H1 (cell line): ENCODE results near the gene RBM34. TPM values are rescaled to one million over a fixed set of nuclear protein-coding genes. Genes with fewer than 3 reads are reported as not detected.

Source experiments
- CTCF ChIA-PET: fragments of 300-600 bp; sonication (Branson Sonifier 250); formaldehyde crosslinking; loops from one replicate; lab custom pipeline; 2021; ENCODE audit not compliant: partially characterized antibody; lab: Charles Lee
- POLR2A ChIA-PET: fragments of 300-600 bp; sonication (Branson Sonifier 250); formaldehyde crosslinking; loops from one replicate; lab custom pipeline; 2021; ENCODE audit warnings: inconsistent platforms; ENCODE audit not compliant: partially characterized antibody; lab: Charles Lee
- DNase-seq, 2 experiments: peaks; one replicate each; pipeline versions ENCODE4 v3.0.0 to v3.0.0-alpha.2; 2010 to 2022; ENCODE audit warnings: low spot score in 2 of 2, low read depth in 1 of 2, mixed read lengths in 1 of 2
- FAIRE-seq: peaks from 2 replicates; lab custom pipeline; 2011; peaks lifted over from hg19 to GRCh38; lab: Jason Lieb, UNC
- H2AFZ ChIP-seq: 2 replicates; pipeline ENCODE4 v1.8.1; 2012; ENCODE audit warnings: low read length, inconsistent platforms
- H2AK5ac ChIP-seq: 2 replicates; pipeline ENCODE4 v1.6.1; 2013; ENCODE audit warnings: low read depth, low read length
- H2BK120ac ChIP-seq: replicated peaks from 2 replicates; pipeline ENCODE3; 2013; ENCODE audit warnings: low read depth, low read length, inconsistent platforms
- H2BK12ac ChIP-seq: 2 replicates; pipeline ENCODE4 v1.6.1; 2013; ENCODE audit warnings: low read depth, low read length
- H2BK15ac ChIP-seq: 2 replicates; pipeline ENCODE4 v1.6.1; 2013; ENCODE audit warnings: low read length
- H2BK20ac ChIP-seq: 2 replicates; pipeline ENCODE4 v1.6.1; 2013; ENCODE audit warnings: low read length
- H2BK5ac ChIP-seq: 2 replicates; pipeline ENCODE4 v1.6.1; 2013; ENCODE audit warnings: low read depth, low read length
- H3K14ac ChIP-seq: 2 replicates; pipeline ENCODE4 v1.6.1; 2013; ENCODE audit warnings: inconsistent platforms; ENCODE audit not compliant: insufficient read length
- H3K18ac ChIP-seq: 2 replicates; pipeline ENCODE4 v1.6.1; 2013; ENCODE audit warnings: low read length; ENCODE audit errors: extremely low read depth
- H3K23ac ChIP-seq: 2 replicates; pipeline ENCODE4 v1.6.1; 2013; ENCODE audit warnings: inconsistent platforms; ENCODE audit not compliant: insufficient read length
- H3K23me2 ChIP-seq: 2 replicates; pipeline ENCODE4 v1.6.1; 2013; ENCODE audit warnings: low read depth, low read length
- H3K27ac ChIP-seq: 2 replicates; pipeline ENCODE4 v1.6.1; 2011; ENCODE audit warnings: low read depth, low read length, inconsistent platforms
- H3K27me3 ChIP-seq, 4 experiments: replicated peaks in 1 of 4; 1 replicate in 1 of 4; 2 replicates in 3 of 4; pipeline versions ENCODE4 v1.6.1 to v1.8.1; 2011 to 2013; ENCODE audit warnings: low read length in 3 of 4, mild to moderate bottlenecking in 3 of 4, inconsistent platforms in 2 of 4, mixed read lengths in 2 of 4, moderate library complexity in 1 of 4; ENCODE audit not compliant: control insufficient read depth in 3 of 4, insufficient read depth in 3 of 4; ENCODE audit errors: extremely low read depth in 1 of 4
- H3K36me3 ChIP-seq, 4 experiments: 2 replicates each; pipeline versions ENCODE4 v1.6.1 to v1.8.1; 2011 to 2013; ENCODE audit warnings: mild to moderate bottlenecking in 4 of 4, low read length in 3 of 4, moderate library complexity in 2 of 4, control low read depth in 1 of 4, inconsistent platforms in 1 of 4; ENCODE audit not compliant: insufficient read depth in 4 of 4, control insufficient read depth in 2 of 4
- H3K4ac ChIP-seq: replicated peaks from 2 replicates; pipeline ENCODE3; 2013; ENCODE audit warnings: low read length, low read depth, mixed read lengths, inconsistent platforms; ENCODE audit not compliant: insufficient read length
- H3K4me1 ChIP-seq, 4 experiments: replicated peaks in 1 of 4; 1 replicate in 1 of 4; 2 replicates in 3 of 4; pipeline versions ENCODE4 v1.6.1 to v1.8.1; 2011 to 2013; ENCODE audit warnings: low read length in 3 of 4, inconsistent platforms in 2 of 4, mixed read lengths in 1 of 4; ENCODE audit not compliant: insufficient read depth in 4 of 4, control insufficient read depth in 3 of 4
- H3K4me2 ChIP-seq, 2 experiments: 2 replicates each; pipeline versions ENCODE4 v1.6.1 to v1.8.1; 2011 to 2013; ENCODE audit warnings: low read depth in 2 of 2, low read length in 2 of 2, control low read depth in 1 of 2, inconsistent platforms in 1 of 2, mild to moderate bottlenecking in 1 of 2; ENCODE audit not compliant: insufficient read depth in 1 of 2
- H3K4me3 ChIP-seq, 4 experiments: fragments of 200-600, 300-600 bp in 1 of 4; sonication (generic), shearing (Covaris generic), sonication (Bioruptor Twin) in 1 of 4; 2 replicates each; pipeline versions ENCODE4 v1.5.1 to v1.8.1; 2011 to 2016; ENCODE audit warnings: low read length in 4 of 4, low read depth in 3 of 4, control low read depth in 2 of 4, inconsistent platforms in 2 of 4, mild to moderate bottlenecking in 2 of 4, mixed read lengths in 1 of 4, moderate library complexity in 1 of 4; ENCODE audit not compliant: insufficient read depth in 2 of 4; ENCODE audit errors: extremely low read depth in 1 of 4
- H3K56ac ChIP-seq: replicated peaks from 2 replicates; pipeline ENCODE3; 2013; ENCODE audit warnings: low read depth, mild to moderate bottlenecking, mixed read lengths, low read length, inconsistent platforms; ENCODE audit not compliant: insufficient read length
- H3K79me1 ChIP-seq: 2 replicates; pipeline ENCODE4 v1.6.1; 2013; ENCODE audit warnings: low read depth, low read length, control low read depth
- H3K79me2 ChIP-seq, 2 experiments: 2 replicates each; pipeline versions ENCODE4 v1.6.1 to v1.8.1; 2012 to 2013; ENCODE audit warnings: low read length in 2 of 2, mild to moderate bottlenecking in 2 of 2, inconsistent platforms in 1 of 2; ENCODE audit not compliant: insufficient read depth in 2 of 2, control insufficient read depth in 1 of 2
- H3K9ac ChIP-seq, 4 experiments: replicated peaks in 1 of 4; 1 replicate in 1 of 4; 2 replicates in 3 of 4; pipeline versions ENCODE4 v1.6.1 to v1.8.1; 2011 to 2013; ENCODE audit warnings: low read depth in 3 of 4, low read length in 3 of 4, control low read depth in 2 of 4, mild to moderate bottlenecking in 2 of 4, moderate library complexity in 2 of 4, inconsistent platforms in 1 of 4; ENCODE audit errors: extremely low read depth in 1 of 4
- H3K9me3 ChIP-seq, 2 experiments: 2 replicates each; pipeline versions ENCODE4 v1.6.1 to v1.8.1; 2012 to 2013; ENCODE audit warnings: mild to moderate bottlenecking in 2 of 2, moderate library complexity in 2 of 2, control low read depth in 1 of 2, inconsistent platforms in 1 of 2, low read depth in 1 of 2, low read length in 1 of 2, mixed read lengths in 1 of 2; ENCODE audit not compliant: insufficient read depth in 2 of 2
- H4K20me1 ChIP-seq, 2 experiments: replicated peaks in 1 of 2; 2 replicates each; pipeline versions ENCODE3 to v1.8.1; 2011 to 2013; ENCODE audit warnings: inconsistent platforms in 2 of 2, low read length in 2 of 2, mild to moderate bottlenecking in 1 of 2; ENCODE audit not compliant: insufficient read depth in 2 of 2, control insufficient read depth in 1 of 2
- H4K5ac ChIP-seq: 2 replicates; pipeline ENCODE4 v1.6.1; 2013; ENCODE audit warnings: low read length, low read depth, mixed read lengths, inconsistent platforms; ENCODE audit not compliant: insufficient read length
- H4K8ac ChIP-seq: 2 replicates; pipeline ENCODE4 v1.8.0; 2013; ENCODE audit warnings: mild to moderate bottlenecking, moderate library complexity, low read length, inconsistent platforms; ENCODE audit not compliant: insufficient read depth; ENCODE audit errors: extremely low read depth
- H4K91ac ChIP-seq: replicated peaks from 2 replicates; pipeline ENCODE3; 2013; ENCODE audit warnings: low read length, mixed read lengths, inconsistent platforms; ENCODE audit not compliant: insufficient read length
- TAF1 ChIP-seq: IDR thresholded peaks from 2 replicates; pipeline ENCODE4 v1.6.1; 2011; ENCODE audit warnings: mild to moderate bottlenecking, low read depth, low read length
- TEAD4 ChIP-seq: IDR thresholded peaks from 2 replicates; pipeline ENCODE4 v1.6.1; 2012; ENCODE audit warnings: low read depth, low read length, inconsistent platforms, mixed read lengths
- WGBS, 2 experiments: shearing (Covaris generic) in 1 of 2; methylation state at CpG; one replicate each; pipeline versions ENCODE4 v1.1.6 to v1.1.7; 2013 to 2015; ENCODE audit warnings: low lambda C conversion rate in 2 of 2, mixed read lengths in 2 of 2, inconsistent platforms in 1 of 2, low coverage in 1 of 2, missing lambda C conversion rate in 1 of 2; ENCODE audit not compliant: insufficient replicate concordance in 2 of 2, insufficient coverage in 1 of 2, insufficient read length in 1 of 2; ENCODE audit errors: extremely low coverage in 1 of 2, missing lambda C conversion rate in 1 of 2; 5-methylcytosine and 5-hydroxymethylcytosine counted together
- polyA plus RNA-seq, 7 experiments: library from polyadenylated mRNA; depleted of rRNA in 3 of 7; stranded (reverse) in 5 of 7; unstranded in 2 of 7; fragments of >200 nt in 5 of 7; fragments of 200-250 nt in 2 of 7; gene quantifications; 1 replicate in 5 of 7; 2 replicates in 1 of 7; 4 replicates in 1 of 7; pipeline versions ENCODE4 v1.2.1 to v1.2.3, GENCODE V29; 2011 to 2013; ENCODE audit warnings: missing spikeins in 2 of 7, mixed read lengths in 2 of 7
- total RNA-seq: library from RNA; stranded (reverse); fragmentation: NEBNext Ultra II Directional; extraction: Animal tissue kit (Norgen Biotek cat#: 25700); gene quantifications from 2 replicates; pipeline ENCODE4 v1.2.1, GENCODE V29; 2021
- TF ChIP-seq, protein P1 (sequence below): IDR thresholded peaks from 2 replicates; pipeline ENCODE4 v1.6.1; 2011; ENCODE audit warnings: low read length, improper control_type of control experiment

RBM34 gene
- total and polyA plus RNA-seq, 2 of the 8 experiments (the other 6 are each of a cell fraction or from before 2014, with no cell fraction given): 18.8 to 108 TPM

DNA sequence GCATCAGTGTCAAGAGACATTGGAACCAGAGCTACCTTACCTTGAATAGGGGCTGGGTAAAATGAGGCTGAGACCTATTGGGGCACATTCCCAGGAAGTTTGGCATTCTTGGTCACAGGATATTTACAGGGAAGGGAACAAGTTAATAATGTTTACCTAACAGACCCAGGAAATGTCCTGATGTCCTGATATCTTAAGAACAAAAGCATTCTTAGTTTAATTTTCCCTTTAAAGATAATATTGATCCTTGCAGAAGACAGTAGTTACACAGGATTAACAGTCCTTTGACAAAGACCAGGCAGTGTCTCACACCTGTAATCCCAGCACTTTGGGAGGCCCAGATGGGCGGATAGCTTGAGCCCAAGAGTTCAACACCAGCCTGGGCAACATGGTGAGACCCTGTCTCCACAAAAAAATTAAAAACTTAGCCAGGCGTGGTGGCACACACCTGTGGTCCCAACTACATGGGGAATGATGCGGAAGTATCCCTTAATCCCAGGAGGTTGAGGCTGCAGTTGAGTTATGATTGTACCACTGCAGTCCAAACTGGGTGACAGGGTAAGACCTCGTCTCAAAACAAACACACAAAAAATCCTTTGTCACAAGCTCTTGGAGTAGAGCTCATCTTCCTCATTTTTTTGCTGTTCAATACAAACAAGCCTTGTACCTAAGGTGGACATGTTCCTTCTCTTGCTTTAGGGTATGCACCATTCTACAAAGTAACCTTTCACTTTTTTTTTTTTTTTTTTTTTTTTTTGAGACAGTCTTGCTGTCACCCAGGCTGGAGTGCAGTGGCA is 31.1 kb downstream of the RBM34 start:
- Histone ChIP-seq H3K14ac (no peak overlapping the region), H2BK15ac (no peak overlapping the region), H3K27ac (no peak overlapping the region), H2BK20ac (no peak overlapping the region), H3K27me3 (no peaks in the 10 kb centered on the region), H2BK5ac (no peak overlapping the region; the same call in 1 of the 2 replicates), H2BK120ac (peak overlapping the region; percentile 38), H3K23ac (no peak overlapping the region), H4K91ac (no peak overlapping the region), H4K5ac (no peak overlapping the region), H3K56ac (no peak overlapping the region), H3K79me1 (no peaks in the 10 kb centered on the region), H3K9ac (no peak overlapping the region; a peak in 1 of 7 replicates), H3K4me3 (no peak overlapping the region), H3K4ac (no peak overlapping the region), H4K8ac (no peak overlapping the region), H2BK12ac (peak overlapping the region; percentile 87), H3K4me1 (peaks cover 0 to 6% (median 3%) of the 10 kb centered on the region in 4 experiments; a peak in 5 of 7 replicates), H3K79me2 (peaks cover 30 to 37% of the 10 kb centered on the region in 2 experiments), H3K4me2 (no peak overlapping the region; a peak in 1 of 4 replicates), H3K18ac (no peak overlapping the region), H2AFZ (no peak overlapping the region), H3K9me3 (no peaks in the 10 kb centered on the region), H3K23me2 (peaks cover 6% of the 10 kb centered on the region; the same call in 1 of the 2 replicates), H4K20me1 (peaks cover 10 to 11% of the 10 kb centered on the region in 2 experiments), H2AK5ac (no peak overlapping the region), H3K36me3 (peaks cover 2 to 34% (median 13%) of the 10 kb centered on the region in 4 experiments; a peak in 7 of 8 replicates)
- peak in 1 of 2 experiments; percentile 43 for DNase-seq
- no peak for FAIRE-seq
- TF ChIP-seq TAF1 (0 out of 2 replicates have a peak, but pooled peaks have one; percentile 22), TEAD4 (peak; percentile 80)
- TF ChIP-seq, protein P1, sequence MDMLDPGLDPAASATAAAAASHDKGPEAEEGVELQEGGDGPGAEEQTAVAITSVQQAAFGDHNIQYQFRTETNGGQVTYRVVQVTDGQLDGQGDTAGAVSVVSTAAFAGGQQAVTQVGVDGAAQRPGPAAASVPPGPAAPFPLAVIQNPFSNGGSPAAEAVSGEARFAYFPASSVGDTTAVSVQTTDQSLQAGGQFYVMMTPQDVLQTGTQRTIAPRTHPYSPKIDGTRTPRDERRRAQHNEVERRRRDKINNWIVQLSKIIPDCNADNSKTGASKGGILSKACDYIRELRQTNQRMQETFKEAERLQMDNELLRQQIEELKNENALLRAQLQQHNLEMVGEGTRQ: no peak
- ChIA-PET POLR2A (interaction anchor here (1.6 to 7.1 kb wide), 6 partner anchors 11 to 39 kb away, joined by 5 to 83 read pairs (median 29); partner anchors contain the start of gene RBM34), CTCF (interaction anchor here (1.0 kb wide), 1 partner anchor 26 kb away, joined by 4 read pairs; no protein-coding TSS in a partner anchor)
- 85% methylated on average over 4 of the region's 4 CpGs; no CpG with 5 or more reads in 1 of the 2 experiments for WGBS, 2 experiments
